Smooth muscle cell of the coronary artery (primary cell): ENCODE data around the gene STAM. TPM values are rescaled to one million over a fixed set of nuclear protein-coding genes. Genes with fewer than 3 reads are reported as not detected.

Experiments used
- total RNA-seq: library from RNA; depleted of rRNA; stranded (reverse); fragments of >200 nt; gene quantifications from 2 replicates; pipeline ENCODE4 v1.2.3, GENCODE V29; 2014; ENCODE audit warnings: low replicate concordance

The STAM gene
- total RNA-seq = 14.2 and 17.1 TPM in 2 replicates

GRCh38 chr10:17643755-17644484 lies at the start of gene STAM:
TSS of gene STAM (plus strand) at chr10:17644151. CDS start at chr10:17644340, 189 bp downstream.

DNA sequence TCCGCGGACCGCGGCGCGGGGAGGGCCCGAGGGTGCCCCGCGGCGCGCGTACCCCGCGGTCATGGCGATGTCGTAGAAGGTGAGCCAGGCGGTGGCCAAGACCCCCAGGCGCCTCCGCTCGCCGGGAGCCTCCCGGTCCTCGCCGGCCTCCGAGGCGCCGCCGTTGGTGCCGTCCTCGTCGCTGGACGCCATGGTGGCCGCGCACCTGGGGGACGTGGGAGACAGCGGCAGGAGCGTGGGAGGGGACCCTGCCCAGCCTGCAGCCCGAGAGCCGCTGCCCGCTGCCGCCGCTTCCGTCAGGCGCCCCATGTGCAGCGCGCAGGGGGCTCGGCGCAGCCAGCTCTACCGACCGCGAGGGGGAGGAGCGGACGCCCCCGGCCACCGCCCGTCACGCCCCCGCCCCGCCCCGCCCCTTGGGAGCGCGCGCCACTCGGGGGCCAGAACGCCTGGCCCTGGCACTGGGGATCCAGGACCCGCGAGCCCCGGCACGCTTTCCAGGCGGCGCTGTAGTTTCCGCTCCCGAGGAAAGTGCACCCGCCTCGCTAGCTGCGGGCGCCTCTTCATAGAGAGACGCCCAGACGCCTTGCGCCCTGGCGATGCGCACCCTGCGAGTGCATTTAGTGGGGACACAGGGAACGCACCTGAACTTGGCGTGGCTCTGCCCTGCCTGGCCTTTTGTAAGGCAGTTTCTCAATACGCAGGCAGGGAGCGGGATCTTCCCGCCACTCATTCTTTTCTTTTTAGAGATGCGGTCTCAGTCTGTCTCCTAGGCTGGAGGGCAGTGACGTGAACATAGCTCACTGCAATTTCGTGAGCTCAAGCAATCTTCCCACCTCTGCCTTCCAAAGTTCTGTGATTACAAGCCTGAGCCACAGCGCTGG lies 26.7 kb upstream of the STAM start, which contains the start of gene HACD1:
Gene HACD1, minus strand, starts transcription at position 344 of the 881 bp plus-strand sequence. Its CDS starts 35 bp downstream, at position 309.

DNA sequence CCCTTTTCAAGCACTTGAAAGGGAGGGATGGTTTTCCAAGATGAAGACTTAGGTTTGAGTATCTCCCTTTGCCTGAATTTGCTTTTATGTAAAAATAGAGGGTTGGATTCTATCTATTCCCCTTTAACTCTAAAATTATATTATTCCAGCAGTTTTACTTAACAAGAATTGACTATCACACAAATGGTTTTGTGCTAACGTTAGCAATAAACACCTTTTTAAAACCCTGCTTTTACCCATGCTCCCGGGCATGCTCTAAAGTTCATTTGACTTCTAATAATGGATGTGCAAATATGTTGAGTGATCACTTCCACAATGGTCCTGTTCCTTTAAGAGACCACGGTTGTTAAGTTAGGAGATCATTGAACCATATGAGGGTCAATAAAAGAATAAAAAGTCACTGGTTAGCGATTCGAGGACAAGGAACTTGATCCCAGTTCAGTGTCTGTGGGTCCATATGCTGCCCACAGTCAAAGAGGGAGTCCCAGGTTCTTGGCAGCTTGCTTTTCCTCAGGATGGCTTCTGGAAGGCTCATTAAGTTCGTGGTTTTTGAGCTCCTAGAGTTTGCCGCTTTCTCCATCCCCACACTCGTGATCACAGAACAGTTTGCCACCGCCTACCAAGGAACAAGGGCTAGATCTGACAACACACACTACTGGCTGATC lies 108.0 kb downstream of the STAM start, which contains the start of gene TMEM236:
Gene TMEM236, plus strand, starts transcription at position 421 of the 665 bp plus-strand sequence. Its CDS starts 95 bp downstream, at position 516.

Other genes starting within 250 kb of the STAM start
- gene ST8SIA6, start 189.6 kb upstream of the STAM start, total RNA-seq = 0.12 and 0.15 TPM in 2 replicates
- 11.0 and 33.4 TPM in 2 replicates for gene HACD1, start 26.8 kb upstream of the STAM start, total RNA-seq
- under 0.01 TPM in 1 of 2 replicates, not detected in the other for gene TMEM236, start 108.0 kb downstream of the STAM start, total RNA-seq
- 0.12 TPM in 1 of 2 replicates, not detected in the other for gene MRC1, start 165.2 kb downstream of the STAM start, total RNA-seq